RWPE1 (cell line): ENCODE data around the gene HBD.

Experiments
- CTCF ChIA-PET: fragments of 350-600 bp; sonication (Branson Sonifier 250); formaldehyde crosslinking; extraction: SDS; loops from one replicate; lab custom pipeline; 2021; lab: Yijun Ruan, JAX
- POLR2A ChIA-PET: fragments of 400-600 bp; formaldehyde crosslinking; extraction: SDS; loops from one replicate; lab custom pipeline; 2020; ENCODE audit warnings: antibody characterized with exemption; ENCODE audit not compliant: low non-redundant PET; lab: Yijun Ruan, JAX
- DNase-seq: peaks from one replicate; pipeline ENCODE4 v3.0.0; 2012; ENCODE audit warnings: low spot score
- H3K27ac ChIP-seq: fragments of 450-650 bp; 2 replicates; pipeline ENCODE4 v1.5.1; 2017
- CTCF ChIP-seq: fragments of 450-650 bp; conservative IDR thresholded peaks from 2 replicates; pipeline ENCODE4 v1.5.1; 2017; ENCODE audit warnings: low read depth, mild to moderate bottlenecking

HBD gene

GRCh38 chr11:5188201-5188600, 46.1 kb downstream of the HBD start:
- DNase-seq: no peak
- CTCF ChIA-PET: no interaction called here
- no peak overlapping the region for H3K27ac ChIP-seq
- TF ChIP-seq CTCF: no peak
- POLR2A ChIA-PET: no interaction called here
